ENCODE measurements around the gene NIPBL. TPM values are rescaled to one million over a fixed set of nuclear protein-coding genes. Genes with fewer than 3 reads are reported as not detected.

The NIPBL gene
- total RNA-seq, 1 experiment from 2014 or later, result 48.1 TPM

GRCh38 chr5:36883894-36884462 is 7.4 kb downstream of the NIPBL start:
- H3K9me3 ChIP-seq, result no peaks in the 10 kb centered on the region
- POLR2A ChIA-PET, result no interaction called here
- DNase-seq, result no peak
- CTCF ChIA-PET, result no interaction called here
- Mint-ChIP-seq H3K4me3 (ENCODE audit: unreplicated experiment) (no peak overlapping the region), H3K4me1 (ENCODE audit: low read depth, unreplicated experiment) (peaks cover 20% of the 10 kb centered on the region), H3K9me3 (ENCODE audit: unreplicated experiment) (no peaks in the 10 kb centered on the region), H3K27ac (ENCODE audit: unreplicated experiment) (no peak overlapping the region), H3K27me3 (ENCODE audit: insufficient read depth, unreplicated experiment) (no peaks in the 10 kb centered on the region), H3K36me3 (ENCODE audit: insufficient read depth, unreplicated experiment) (peaks cover 12% of the 10 kb centered on the region)
- no peak for TF ChIP-seq CTCF (IDR thresholded peaks at IDR 0.05; ENCODE audit: insufficient read depth in 1 of 2, low read depth in 1 of 2, low read length in 1 of 2, severe bottlenecking in 1 of 2, unreplicated experiment in 1 of 2)
- peaks cover 20% of the 10 kb centered on the region for H3K4me1 ChIP-seq
- H3K27me3 ChIP-seq (replicated peaks; ENCODE audit: control insufficient read depth, insufficient read depth, low read length), result no peaks in the 10 kb centered on the region
- no peak overlapping the region for H3K4me3 ChIP-seq (ENCODE audit: low read depth, low read length)
- intact Hi-C loops (cut with micrococcal nuclease; ENCODE audit: unreplicated experiment), result no loop called here
- no peaks in the 10 kb centered on the region for H3K36me3 ChIP-seq (ENCODE audit: control insufficient read depth, insufficient read depth, low read length)
- BruUV-seq (replicated peaks), result no TSS peak

GRCh38 chr5:36885149-36885548 is 8.6 kb downstream of the NIPBL start:
- peaks cover 12% of the 10 kb centered on the region for H3K36me3 Mint-ChIP-seq (ENCODE audit: insufficient read depth, unreplicated experiment)
- no peak for DNase-seq
- no TSS peak for BruUV-seq (replicated peaks)
- no peaks in the 10 kb centered on the region for H3K9me3 Mint-ChIP-seq (ENCODE audit: unreplicated experiment)
- no peaks in the 10 kb centered on the region for H3K9me3 ChIP-seq
- peaks cover 9% of the 10 kb centered on the region for H3K4me1 ChIP-seq
- CTCF ChIA-PET, result interaction anchor here (0.6 kb wide), 1 partner anchor 775 kb away, joined by 5 read pairs; no protein-coding TSS in a partner anchor
- H3K36me3 ChIP-seq (ENCODE audit: control insufficient read depth, insufficient read depth, low read length), result no peaks in the 10 kb centered on the region
- no peaks in the 10 kb centered on the region for H3K27me3 Mint-ChIP-seq (ENCODE audit: insufficient read depth, unreplicated experiment)
- H3K27ac Mint-ChIP-seq (ENCODE audit: unreplicated experiment), result no peak overlapping the region
- intact Hi-C loops (cut with micrococcal nuclease; ENCODE audit: unreplicated experiment), result no loop called here
- H3K4me3 ChIP-seq (ENCODE audit: low read depth, low read length), result no peak overlapping the region
- no peak for TF ChIP-seq CTCF (IDR thresholded peaks at IDR 0.05; ENCODE audit: insufficient read depth in 1 of 2, low read depth in 1 of 2, low read length in 1 of 2, severe bottlenecking in 1 of 2, unreplicated experiment in 1 of 2)
- H3K27me3 ChIP-seq (replicated peaks; ENCODE audit: control insufficient read depth, insufficient read depth, low read length), result no peaks in the 10 kb centered on the region
- POLR2A ChIA-PET, result no interaction called here
- H3K4me1 Mint-ChIP-seq (ENCODE audit: low read depth, unreplicated experiment), result peaks cover 20% of the 10 kb centered on the region
- no peak overlapping the region for H3K4me3 Mint-ChIP-seq (ENCODE audit: unreplicated experiment)

GRCh38 chr5:36885566-36886485 is 9.3 kb downstream of the NIPBL start:
- CTCF ChIA-PET, result interaction anchor here (0.6 kb wide), 1 partner anchor 775 kb away, joined by 5 read pairs; no protein-coding TSS in a partner anchor
- Mint-ChIP-seq H3K4me1 (ENCODE audit: low read depth, unreplicated experiment) (peaks cover 20% of the 10 kb centered on the region), H3K4me3 (ENCODE audit: unreplicated experiment) (no peak overlapping the region), H3K27me3 (ENCODE audit: insufficient read depth, unreplicated experiment) (no peaks in the 10 kb centered on the region), H3K27ac (ENCODE audit: unreplicated experiment) (no peak overlapping the region), H3K9me3 (ENCODE audit: unreplicated experiment) (no peaks in the 10 kb centered on the region), H3K36me3 (ENCODE audit: insufficient read depth, unreplicated experiment) (peaks cover 12% of the 10 kb centered on the region)
- Histone ChIP-seq H3K4me1 (peaks cover 2% of the 10 kb centered on the region), H3K4me3 (ENCODE audit: low read depth, low read length) (no peak overlapping the region), H3K36me3 (ENCODE audit: control insufficient read depth, insufficient read depth, low read length) (no peaks in the 10 kb centered on the region), H3K9me3 (no peaks in the 10 kb centered on the region), H3K27me3 (replicated peaks; ENCODE audit: control insufficient read depth, insufficient read depth, low read length) (no peaks in the 10 kb centered on the region)
- TF ChIP-seq CTCF (IDR thresholded peaks at IDR 0.05; ENCODE audit: insufficient read depth in 1 of 2, low read depth in 1 of 2, low read length in 1 of 2, severe bottlenecking in 1 of 2, unreplicated experiment in 1 of 2), result no peak
- no TSS peak for BruUV-seq (replicated peaks)
- no peak for DNase-seq
- intact Hi-C loops (cut with micrococcal nuclease; ENCODE audit: unreplicated experiment), result no loop called here
- POLR2A ChIA-PET, result no interaction called here

Measured in Caco-2 (cell line).